HEK293 (cell line): ENCODE measurements around the gene QSER1.

Experiments used
- CTCF ChIA-PET: fragments of 350-600 bp; formaldehyde crosslinking; extraction: SDS; loops from one replicate; lab custom pipeline; 2021; ENCODE audit warnings: antibody characterized with exemption; lab: Yijun Ruan, JAX
- POLR2A ChIA-PET: fragments of 300-600 bp; formaldehyde crosslinking; extraction: SDS; loops from one replicate; lab custom pipeline; 2020; ENCODE audit warnings: antibody characterized with exemption, inconsistent platforms; lab: Yijun Ruan, JAX
- H3K27ac ChIP-seq: fragments of 200-500 bp; sonication (Bioruptor generic); 2 replicates; pipeline ENCODE4 v1.5.1; 2014; ENCODE audit warnings: low read depth, low read length, control low read depth, inconsistent platforms; ENCODE audit errors: extremely low read depth
- H3K36me3 ChIP-seq, 2 experiments: fragments of 200-500 bp in 1 of 2; sonication (Bioruptor generic) in 1 of 2; 1 replicate in 1 of 2; 2 replicates in 1 of 2; pipeline ENCODE4 v1.5.1; 2014 to 2017; ENCODE audit warnings: inconsistent platforms in 2 of 2, low read length in 2 of 2; ENCODE audit not compliant: control insufficient read depth in 2 of 2, insufficient read depth in 1 of 2
- H3K4me1 ChIP-seq: fragments of 200-500 bp; sonication (Bioruptor generic); 2 replicates; pipeline ENCODE4 v1.5.1; 2014; ENCODE audit warnings: mild to moderate bottlenecking, low read length, inconsistent platforms; ENCODE audit not compliant: control insufficient read depth, insufficient read depth
- H3K4me3 ChIP-seq: 2 replicates; pipeline ENCODE4 v1.5.1; 2011; ENCODE audit warnings: low read depth, mild to moderate bottlenecking, control low read depth, low read length, moderate library complexity
- H3K9me3 ChIP-seq: fragments of 200-500 bp; sonication (Bioruptor generic); 2 replicates; pipeline ENCODE4 v1.5.1; 2014; ENCODE audit warnings: low read depth, low read length, inconsistent platforms; ENCODE audit not compliant: control insufficient read depth, insufficient read depth
- ATF2 ChIP-seq: fragments of 450-650 bp; formaldehyde crosslinking; IDR thresholded peaks from 2 replicates; pipeline ENCODE4 v1.5.1; 2016; ENCODE audit warnings: missing biosample characterization, missing genetic modification characterization, low read depth
- GLIS1 ChIP-seq: fragments of 450-650 bp; formaldehyde crosslinking; IDR thresholded peaks from 2 replicates; pipeline ENCODE4 v1.5.1; 2016; ENCODE audit warnings: missing biosample characterization, missing genetic modification characterization
- INSM2 ChIP-seq: fragments of 450-650 bp; formaldehyde crosslinking; IDR thresholded peaks from 2 replicates; pipeline ENCODE4 v1.5.1; 2016; ENCODE audit warnings: missing biosample characterization, missing genetic modification characterization
- KLF1 ChIP-seq: fragments of 450-650 bp; formaldehyde crosslinking; IDR thresholded peaks from 2 replicates; pipeline ENCODE4 v1.5.1; 2016; ENCODE audit warnings: missing biosample characterization, missing genetic modification characterization
- OSR2 ChIP-seq: fragments of 450-650 bp; formaldehyde crosslinking; IDR thresholded peaks from 2 replicates; pipeline ENCODE4 v1.5.1; 2016; ENCODE audit warnings: missing biosample characterization, missing genetic modification characterization
- PRDM4 ChIP-seq: fragments of 450-650 bp; formaldehyde crosslinking; IDR thresholded peaks from 2 replicates; pipeline ENCODE4 v1.5.1; 2017; ENCODE audit warnings: missing biosample characterization, missing genetic modification characterization
- REPIN1 ChIP-seq: fragments of 450-650 bp; formaldehyde crosslinking; IDR thresholded peaks from 2 replicates; pipeline ENCODE4 v1.5.1; 2017; ENCODE audit warnings: missing biosample characterization, missing genetic modification characterization, low read depth
- SALL2 ChIP-seq: fragments of 450-650 bp; formaldehyde crosslinking; IDR thresholded peaks from 2 replicates; pipeline ENCODE4 v1.5.0; 2017; ENCODE audit warnings: missing biosample characterization, mild to moderate bottlenecking, missing genetic modification characterization, borderline replicate concordance
- WT1 ChIP-seq: fragments of 450-650 bp; formaldehyde crosslinking; IDR thresholded peaks from 2 replicates; pipeline ENCODE4 v1.5.1; 2016; ENCODE audit warnings: missing biosample characterization, missing genetic modification characterization
- ZBTB11 ChIP-seq: fragments of 450-650 bp; formaldehyde crosslinking; conservative IDR thresholded peaks from 2 replicates; pipeline ENCODE4 v1.5.1; 2016; ENCODE audit warnings: low read depth, missing biosample characterization, missing genetic modification characterization
- ZBTB21 ChIP-seq: fragments of 450-650 bp; formaldehyde crosslinking; IDR thresholded peaks from 2 replicates; pipeline ENCODE4 v1.5.1; 2017; ENCODE audit warnings: missing biosample characterization, missing genetic modification characterization
- ZBTB8A ChIP-seq: fragments of 450-650 bp; formaldehyde crosslinking; IDR thresholded peaks from 2 replicates; pipeline ENCODE4 v1.5.1; 2016; ENCODE audit warnings: missing biosample characterization, missing genetic modification characterization
- ZEB2 ChIP-seq: fragments of 450-650 bp; formaldehyde crosslinking; IDR thresholded peaks from 2 replicates; pipeline ENCODE4 v1.5.1; 2016; ENCODE audit warnings: missing biosample characterization, missing genetic modification characterization
- ZNF10 ChIP-seq: fragments of 450-650 bp; formaldehyde crosslinking; IDR thresholded peaks from 2 replicates; pipeline ENCODE4 v1.5.1; 2017; ENCODE audit warnings: missing biosample characterization, missing genetic modification characterization
- ZNF16 ChIP-seq: fragments of 450-650 bp; formaldehyde crosslinking; IDR thresholded peaks from 2 replicates; pipeline ENCODE4 v1.5.1; 2016; ENCODE audit warnings: low read depth, missing biosample characterization, missing genetic modification characterization
- ZNF302 ChIP-seq: fragments of 450-650 bp; formaldehyde crosslinking; IDR thresholded peaks from 2 replicates; pipeline ENCODE4 v1.5.1; 2016; ENCODE audit warnings: missing biosample characterization, missing genetic modification characterization, low read depth
- ZNF324 ChIP-seq: fragments of 450-650 bp; formaldehyde crosslinking; IDR thresholded peaks from 2 replicates; pipeline ENCODE4 v1.5.1; 2016; ENCODE audit warnings: missing biosample characterization, missing genetic modification characterization
- ZNF561 ChIP-seq: fragments of 450-650 bp; IDR thresholded peaks from 2 replicates; pipeline ENCODE4 v1.5.1; 2018; ENCODE audit warnings: missing biosample characterization, missing genetic modification characterization, borderline replicate concordance
- ZNF629 ChIP-seq: fragments of 450-650 bp; formaldehyde crosslinking; IDR thresholded peaks from 2 replicates; pipeline ENCODE4 v1.5.1; 2017; ENCODE audit warnings: missing biosample characterization, missing genetic modification characterization
- ZNF768 ChIP-seq: fragments of 450-650 bp; formaldehyde crosslinking; IDR thresholded peaks from 2 replicates; pipeline ENCODE4 v1.5.1; 2018; ENCODE audit warnings: missing biosample characterization, mild to moderate bottlenecking, missing genetic modification characterization
- ZNF837 ChIP-seq: fragments of 450-650 bp; formaldehyde crosslinking; IDR thresholded peaks from 2 replicates; pipeline ENCODE4 v1.5.1; 2016; ENCODE audit warnings: missing biosample characterization, missing genetic modification characterization

QSER1 gene

GRCh38 chr11:32894149-32894827 lies 1.7 kb downstream of the QSER1 start (continued):
- peak; percentile 47; the same call in 1 of the 2 replicates for TF ChIP-seq ZBTB11
- no peak for TF ChIP-seq SALL2
- TF ChIP-seq ZNF16 (tag by site-specific recombination): no peak
- TF ChIP-seq GLIS1 (tag by site-specific recombination): peak; percentile 26; the same call in 1 of the 2 replicates
- TF ChIP-seq ZBTB8A: no peak

GRCh38 chr11:32894921-32895320 lies 2.3 kb downstream of the QSER1 start:
- CTCF ChIA-PET: interaction anchor here (0.8 to 1.1 kb wide), 2 partner anchors 23 to 963 kb away, joined by 3 read pairs; no protein-coding TSS in a partner anchor
- Histone ChIP-seq H3K27ac (peak overlapping the region; percentile 92; the same call in 1 of the 2 replicates), H3K4me3 (peak overlapping the region; percentile 88), H3K9me3 (no peaks in the 10 kb centered on the region), H3K36me3 (peaks cover 0 to 9% of the 10 kb centered on the region in 2 experiments; a peak in 1 of 3 replicates), H3K4me1 (0 out of 2 replicates have a peak, but pooled peaks cover 2% of the 10 kb centered on the region)
- POLR2A ChIA-PET: interaction anchor here (1.1 to 1.4 kb wide), 3 partner anchors 7 to 144 kb away, joined by 3 to 5 read pairs (median 4); partner anchors contain the start of genes DEPDC7 and TCP11L1
- no peak for TF ChIP-seq ZNF324 (tag by site-specific recombination)
- TF ChIP-seq ZEB2 (tag by site-specific recombination): no peak
- no peak for TF ChIP-seq WT1
- TF ChIP-seq ZNF561 (tag by site-specific recombination): no peak
- TF ChIP-seq KLF1 (tag by site-specific recombination): no peak
- no peak for TF ChIP-seq ZNF302 (tag by site-specific recombination)
- TF ChIP-seq ZNF837: no peak
- TF ChIP-seq ZNF768 (tag by site-specific recombination): no peak

GRCh38 chr11:32895471-32895870 lies 2.9 kb downstream of the QSER1 start:
- Histone ChIP-seq H3K36me3 (peaks cover 0 to 9% of the 10 kb centered on the region in 2 experiments; a peak in 1 of 3 replicates), H3K9me3 (no peaks in the 10 kb centered on the region), H3K4me1 (0 out of 2 replicates have a peak, but pooled peaks cover 2% of the 10 kb centered on the region), H3K4me3 (no peak overlapping the region; the same call in 1 of the 2 replicates), H3K27ac (no peak overlapping the region)
- TF ChIP-seq INSM2 (tag by site-specific recombination) (no peak), ZBTB21 (tag by site-specific recombination) (no peak), REPIN1 (tag by site-specific recombination) (no peak), PRDM4 (tag by site-specific recombination) (0 out of 2 replicates have a peak, but pooled peaks have one; percentile 28), OSR2 (tag by site-specific recombination) (peak; percentile 35; the same call in 1 of the 2 replicates), ATF2 (tag by site-specific recombination) (peak; percentile 47; the same call in 1 of the 2 replicates), ZNF629 (tag by site-specific recombination) (peak; percentile 15; the same call in 1 of the 2 replicates), ZNF10 (tag by site-specific recombination) (peak; percentile 84)
- ChIA-PET CTCF (interaction anchor here (0.8 kb wide), 1 partner anchor 963 kb away, joined by 3 read pairs; no protein-coding TSS in a partner anchor), POLR2A (no interaction called here)
